HEK293T (cell line): ENCODE data around the gene MID1.

Source experiments
- BHLHE40 ChIP-seq: fragments of 450-650 bp; IDR thresholded peaks from 2 replicates; pipeline ENCODE4 v1.6.1; 2016; ENCODE audit warnings: mild to moderate bottlenecking, moderate library complexity, borderline replicate concordance
- CTBP1 ChIP-seq: fragments of 450-650 bp; IDR thresholded peaks from 2 replicates; pipeline ENCODE4 v1.6.1; 2016; ENCODE audit warnings: borderline replicate concordance
- ELF4 ChIP-seq: fragments of 450-650 bp; IDR thresholded peaks from 2 replicates; pipeline ENCODE4 v1.6.1; 2017; ENCODE audit warnings: antibody characterized with exemption
- FOXM1 ChIP-seq: fragments of 450-650 bp; IDR thresholded peaks from 2 replicates; pipeline ENCODE4 v1.6.1; 2017; ENCODE audit warnings: mild to moderate bottlenecking, borderline replicate concordance
- HDGF ChIP-seq: fragments of 450-650 bp; IDR thresholded peaks from 2 replicates; pipeline ENCODE4 v1.6.1; 2017; ENCODE audit warnings: antibody characterized with exemption, borderline replicate concordance
- L3MBTL2 ChIP-seq: fragments of 450-650 bp; conservative IDR thresholded peaks from 2 replicates; pipeline ENCODE4 v1.6.1; 2016; ENCODE audit warnings: mild to moderate bottlenecking
- LEF1 ChIP-seq: fragments of 450-650 bp; IDR thresholded peaks from 2 replicates; pipeline ENCODE4 v1.6.1; 2017; ENCODE audit warnings: mild to moderate bottlenecking, borderline replicate concordance
- PKNOX1 ChIP-seq: fragments of 450-650 bp; IDR thresholded peaks from 2 replicates; pipeline ENCODE4 v1.6.1; 2016
- SP1 ChIP-seq: fragments of 450-650 bp; IDR thresholded peaks from 2 replicates; pipeline ENCODE4 v1.6.1; 2017

GRCh38 chrX:10495677-10496076 lies 124.7 kb downstream of the MID1 start:
- TF ChIP-seq BHLHE40 = no peak
- TF ChIP-seq HDGF = no peak
- TF ChIP-seq PKNOX1 = no peak
- TF ChIP-seq ELF4 = no peak
- no peak for TF ChIP-seq SP1
- no peak for TF ChIP-seq LEF1
- no peak for TF ChIP-seq CTBP1
- TF ChIP-seq L3MBTL2 = no peak
- no peak for TF ChIP-seq FOXM1
